GM18505 (cell line): Measurements from ENCODE around the gene ITPKC.
"Not testable (repeated sequence)": the region's sequence is repeated elsewhere in the genome, so short reads cannot be mapped to it uniquely, and the experiment has no call there.

ENCODE experiments used
- ATAC-seq: cut with Tn5 transposase; IDR thresholded peaks from one replicate; pipeline ENCODE4 v1.9.1; 2021; ENCODE audit not compliant: unreplicated experiment
- POLR2A ChIP-seq: IDR thresholded peaks from 4 replicates; pipeline ENCODE4 v1.6.1; 2011; ENCODE audit warnings: borderline replicate concordance; ENCODE audit not compliant: insufficient read depth, insufficient read length; ENCODE audit errors: extremely low read depth

ITPKC gene

DNA sequence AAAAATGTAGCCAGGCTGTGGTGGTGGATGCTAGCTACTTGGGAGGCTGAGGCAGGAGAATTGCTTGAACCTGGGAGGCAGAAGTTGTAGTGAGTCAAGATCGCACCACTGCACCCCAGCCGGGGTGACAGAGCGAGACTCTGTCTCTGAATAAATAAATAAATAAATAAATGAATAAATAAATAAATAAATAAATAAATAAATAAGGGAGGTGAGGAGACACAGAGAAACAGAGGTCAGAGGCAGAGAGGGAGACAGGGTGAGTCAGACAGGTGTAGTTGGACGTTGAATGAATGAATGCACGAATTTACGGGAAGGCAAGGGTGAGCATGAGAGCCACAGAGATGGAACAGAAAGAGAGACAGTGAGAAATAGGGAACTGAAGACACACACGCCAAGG, 64.2 kb downstream of the ITPKC start:
- ATAC-seq = no peak
- TF ChIP-seq POLR2A = no peak

- TF ChIP-seq POLR2A = no peak
- no peak for ATAC-seq
These were observed 66.8 kb downstream of the ITPKC start for GRCh38 chr19:40783711-40784110.

GRCh38 chr19:40784146-40784545, 67.2 kb downstream of the ITPKC start:
- not testable (repeated sequence) for ATAC-seq

DNA sequence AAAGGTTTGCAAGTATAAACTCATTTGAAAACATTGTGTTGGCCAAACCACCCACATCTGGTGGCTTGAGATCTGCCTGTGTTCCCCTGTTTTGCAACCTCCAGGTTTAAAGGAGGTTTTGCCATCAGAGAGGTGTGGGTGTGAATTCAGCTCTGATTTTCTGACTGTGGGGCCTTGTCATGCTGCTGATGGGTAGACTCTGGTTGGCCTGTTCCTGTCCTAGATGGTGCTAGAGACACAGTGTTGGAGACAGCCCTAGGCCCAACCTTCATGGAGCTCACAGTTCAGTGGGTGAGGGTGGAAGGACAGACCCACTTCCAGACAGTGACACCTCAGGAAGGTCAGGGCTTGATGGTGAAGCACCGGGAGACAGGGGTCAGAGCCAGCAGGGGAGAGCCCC, 68.6 kb downstream of the ITPKC start:
- ATAC-seq = no peak
- no peak for TF ChIP-seq POLR2A

DNA sequence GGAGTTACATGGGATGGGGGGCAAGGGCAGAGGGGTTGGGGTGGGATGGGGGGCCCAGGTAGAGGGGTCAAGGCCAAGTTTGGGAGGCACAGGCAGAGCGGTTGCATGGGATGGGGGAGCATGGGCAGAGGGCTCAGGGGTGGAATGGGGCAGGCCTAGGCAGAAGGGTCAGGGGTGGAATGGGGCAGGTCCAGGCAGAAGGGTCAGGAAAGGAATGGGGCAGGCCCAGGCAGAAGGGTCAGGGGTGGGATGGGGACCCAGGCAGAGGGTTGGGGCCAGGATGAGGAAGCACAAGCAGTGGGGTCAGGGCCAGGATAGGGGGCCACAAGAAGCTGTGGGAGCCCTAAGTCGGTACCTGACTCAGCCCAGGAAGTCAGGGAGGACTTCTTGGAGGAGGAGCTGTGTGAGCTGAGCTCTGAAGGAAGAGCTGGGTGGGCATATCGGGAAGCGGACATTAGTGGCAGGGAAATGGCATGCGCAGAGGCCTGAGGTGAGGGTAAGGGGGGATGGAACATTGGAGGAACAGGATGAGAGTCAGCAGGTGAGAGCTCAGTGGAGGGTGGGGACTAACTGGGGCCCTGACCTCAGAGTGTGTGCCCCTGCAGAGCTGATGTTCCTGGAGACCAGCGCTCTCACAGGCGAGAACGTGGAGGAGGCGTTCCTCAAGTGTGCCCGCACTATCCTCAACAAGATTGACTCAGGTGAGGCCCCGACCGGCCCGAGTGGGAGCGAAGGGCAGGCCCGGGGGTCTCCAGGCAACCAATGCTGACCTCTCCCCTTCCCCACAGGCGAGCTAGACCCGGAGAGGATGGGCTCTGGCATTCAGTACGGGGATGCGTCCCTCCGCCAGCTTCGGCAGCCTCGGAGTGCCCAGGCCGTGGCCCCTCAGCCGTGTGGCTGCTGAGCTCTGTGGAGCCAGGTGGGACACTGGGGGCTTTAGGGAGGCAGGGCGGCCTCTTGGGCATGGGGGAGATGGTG, 69.4 kb downstream of the ITPKC start:
- no peak for TF ChIP-seq POLR2A
- no peak for ATAC-seq
